Activated T-helper 2 cell treated with anti-CD3 and anti-CD28 coated beads, Interferon-gamma antibody, Interleukin-2, Interleukin-4, amounts not matched to agents 10 μg/mL and 5 μg/mL and 100 μg/mL, durations not matched to agents 14 hours and 24 hours and 36 hours (primary cell): ENCODE data around the gene KIF26B. TPM values are rescaled to one million over a fixed set of nuclear protein-coding genes. Genes with fewer than 3 reads are reported as not detected.

Source experiments
- DNase-seq: peaks from one replicate; pipeline ENCODE4 v3.0.0; 2021; ENCODE audit warnings: low spot score
- H3K27ac Mint-ChIP-seq: one replicate; pipeline ENCODE4 v1.8.0; 2021; ENCODE audit warnings: mixed read lengths
- H3K27me3 Mint-ChIP-seq: one replicate; pipeline ENCODE4 v1.8.0; 2021; ENCODE audit warnings: low read depth, mixed read lengths
- H3K36me3 Mint-ChIP-seq: one replicate; pipeline ENCODE4 v1.8.0; 2021; ENCODE audit warnings: low read depth, mixed read lengths
- H3K4me1 Mint-ChIP-seq: one replicate; pipeline ENCODE4 v1.8.0; 2021; ENCODE audit warnings: low read depth, mixed read lengths
- H3K4me3 Mint-ChIP-seq: one replicate; pipeline ENCODE4 v1.8.0; 2021; ENCODE audit warnings: low read depth, mild to moderate bottlenecking, moderate library complexity, mixed read lengths
- H3K9me3 Mint-ChIP-seq: one replicate; pipeline ENCODE4 v1.8.0; 2021; ENCODE audit warnings: mixed read lengths
- intact Hi-C: fragments of 100-400 bp; cut with micrococcal nuclease; formaldehyde crosslinking; loops from one replicate; pipeline ENCODE4 v1.15.1; 2023
- total RNA-seq: library from RNA; stranded (reverse); gene quantifications from 2 replicates; pipeline ENCODE4 v1.2.3, GENCODE V29; 2022

Gene KIF26B
- total RNA-seq, 1 donor from 2014 or later = 0.37 TPM

- Mint-ChIP-seq H3K9me3 (no peaks in the 10 kb centered on the region), H3K4me3 (no peak overlapping the region), H3K27ac (no peak overlapping the region), H3K4me1 (no peaks in the 10 kb centered on the region), H3K27me3 (no peaks in the 10 kb centered on the region), H3K36me3 (no peaks in the 10 kb centered on the region)
- intact Hi-C loops = no loop called here
- DNase-seq = no peak
Measured at GRCh38 chr1:245453541-245453940, 298.8 kb downstream of the KIF26B start.

DNA sequence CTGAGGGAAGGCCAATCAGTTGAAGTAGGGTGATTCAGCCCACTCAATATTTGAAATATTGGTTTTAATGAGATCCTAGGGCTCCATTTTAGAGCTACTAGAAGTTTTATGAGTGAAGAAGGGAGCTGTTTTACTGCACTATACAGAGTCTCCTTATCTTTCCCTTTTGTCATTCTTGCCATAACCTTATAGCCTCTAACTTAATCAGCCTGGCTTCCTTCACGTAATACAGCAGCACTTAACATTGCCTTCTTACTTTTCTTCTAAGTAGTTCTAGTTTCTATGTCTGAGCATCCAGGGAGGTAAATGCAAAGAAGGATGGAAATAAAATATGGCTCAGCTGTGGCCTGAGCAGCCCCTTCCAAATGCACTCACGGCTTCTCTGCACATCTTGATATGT lies 299.3 kb downstream of the KIF26B start:
- no peak overlapping the region for H3K27ac Mint-ChIP-seq
- H3K9me3 Mint-ChIP-seq = no peaks in the 10 kb centered on the region
- H3K27me3 Mint-ChIP-seq = no peaks in the 10 kb centered on the region
- no peak overlapping the region for H3K4me3 Mint-ChIP-seq
- intact Hi-C loops = no loop called here
- no peaks in the 10 kb centered on the region for H3K36me3 Mint-ChIP-seq
- H3K4me1 Mint-ChIP-seq = no peaks in the 10 kb centered on the region
- DNase-seq = no peak

DNA sequence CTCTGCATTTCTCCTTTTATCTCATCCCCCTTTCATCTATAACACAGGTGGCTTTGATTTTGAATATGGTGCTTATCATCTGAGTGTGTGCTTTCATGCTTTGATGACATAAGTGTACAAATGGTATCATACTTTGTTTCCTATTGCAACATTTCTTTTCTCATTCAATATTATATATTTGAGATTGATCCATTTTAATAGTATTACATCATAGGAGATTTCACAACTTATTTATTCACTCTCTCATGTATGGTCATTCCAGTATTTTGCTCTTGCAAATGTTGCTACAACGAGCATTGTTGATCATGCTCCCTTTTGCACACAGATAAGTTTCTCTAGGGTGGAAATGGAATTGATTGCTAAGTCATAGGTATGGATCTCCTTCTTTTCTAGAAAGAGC lies 302.8 kb downstream of the KIF26B start:
- Mint-ChIP-seq H3K27ac (no peak overlapping the region), H3K27me3 (peaks cover 2% of the 10 kb centered on the region), H3K9me3 (no peaks in the 10 kb centered on the region), H3K4me1 (no peaks in the 10 kb centered on the region), H3K4me3 (no peak overlapping the region), H3K36me3 (no peaks in the 10 kb centered on the region)
- no peak for DNase-seq
- intact Hi-C loops = no loop called here

DNA sequence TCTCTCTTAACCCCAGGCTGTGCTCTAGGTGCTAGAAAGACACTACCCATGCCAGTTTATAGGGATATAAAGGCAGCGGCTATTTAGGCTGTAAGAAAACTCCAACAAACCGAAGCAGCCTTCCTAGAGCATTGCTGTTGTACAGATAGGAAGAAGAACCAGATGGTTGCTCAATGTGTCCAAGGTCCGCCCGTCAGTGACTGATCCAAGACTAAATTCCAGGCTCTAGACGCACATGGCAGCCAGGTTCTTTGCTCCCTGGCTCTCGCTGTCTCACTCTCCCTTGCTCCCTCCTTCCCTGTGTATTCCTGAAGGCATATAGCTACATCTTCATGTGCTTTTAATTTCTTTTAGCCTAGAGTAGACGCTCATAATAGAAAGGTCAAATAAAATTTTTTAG lies 303.4 kb downstream of the KIF26B start:
- peaks cover 2% of the 10 kb centered on the region for H3K27me3 Mint-ChIP-seq
- intact Hi-C loops = no loop called here

GRCh38 chr1:245458761-245459174 lies 304.0 kb downstream of the KIF26B start:
- H3K36me3 Mint-ChIP-seq = no peaks in the 10 kb centered on the region
- H3K9me3 Mint-ChIP-seq = peaks cover under 1% of the 10 kb centered on the region
- no peaks in the 10 kb centered on the region for H3K4me1 Mint-ChIP-seq
- no peak overlapping the region for H3K27ac Mint-ChIP-seq
- peaks cover 2% of the 10 kb centered on the region for H3K27me3 Mint-ChIP-seq
- intact Hi-C loops = no loop called here
- H3K4me3 Mint-ChIP-seq = no peak overlapping the region
- no peak for DNase-seq

More for the DNA sequence above, 303.4 kb downstream of the KIF26B start:
- Mint-ChIP-seq H3K27ac (no peak overlapping the region), H3K36me3 (no peaks in the 10 kb centered on the region), H3K4me1 (no peaks in the 10 kb centered on the region), H3K4me3 (no peak overlapping the region), H3K9me3 (no peaks in the 10 kb centered on the region)
- no peak for DNase-seq

- Mint-ChIP-seq H3K4me1 (no peaks in the 10 kb centered on the region), H3K9me3 (peaks cover 9% of the 10 kb centered on the region), H3K36me3 (no peaks in the 10 kb centered on the region), H3K27ac (no peak overlapping the region), H3K27me3 (peaks cover 2% of the 10 kb centered on the region), H3K4me3 (no peak overlapping the region)
- intact Hi-C loops = no loop called here
- no peak for DNase-seq
Measured at GRCh38 chr1:245459621-245460020, 304.8 kb downstream of the KIF26B start.

DNA sequence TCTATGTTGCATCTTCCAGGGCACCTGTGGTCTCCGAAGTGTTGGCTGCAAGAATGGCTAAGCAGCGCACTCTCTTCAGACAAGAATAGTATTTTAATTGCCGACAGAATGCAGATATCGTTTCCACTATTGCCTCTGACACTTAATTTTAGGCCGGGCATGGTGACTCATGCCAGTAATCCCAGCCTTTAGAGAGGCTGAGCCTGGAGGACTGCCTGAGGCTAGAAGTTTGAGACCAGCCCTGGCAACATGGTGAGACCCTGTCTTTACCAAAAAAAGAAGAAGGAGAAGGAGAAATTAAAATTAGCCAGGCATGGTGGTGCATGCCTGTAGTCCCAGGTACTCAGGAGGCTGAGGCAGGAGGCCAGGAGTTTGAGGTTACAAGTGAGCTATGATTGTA lies 306.9 kb downstream of the KIF26B start:
- Mint-ChIP-seq H3K4me3 (no peak overlapping the region), H3K4me1 (no peaks in the 10 kb centered on the region), H3K27ac (no peak overlapping the region), H3K36me3 (no peaks in the 10 kb centered on the region), H3K9me3 (peaks cover 9% of the 10 kb centered on the region), H3K27me3 (peaks cover 2% of the 10 kb centered on the region)
- intact Hi-C loops = no loop called here
- DNase-seq = no peak

GRCh38 chr1:245462161-245462560 lies 307.4 kb downstream of the KIF26B start:
- no peak overlapping the region for H3K27ac Mint-ChIP-seq
- DNase-seq = no peak
- no peak overlapping the region for H3K4me3 Mint-ChIP-seq
- intact Hi-C loops = no loop called here
- peaks cover 2% of the 10 kb centered on the region for H3K27me3 Mint-ChIP-seq
- H3K9me3 Mint-ChIP-seq = peaks cover 9% of the 10 kb centered on the region
- no peaks in the 10 kb centered on the region for H3K4me1 Mint-ChIP-seq
- H3K36me3 Mint-ChIP-seq = no peaks in the 10 kb centered on the region

DNA sequence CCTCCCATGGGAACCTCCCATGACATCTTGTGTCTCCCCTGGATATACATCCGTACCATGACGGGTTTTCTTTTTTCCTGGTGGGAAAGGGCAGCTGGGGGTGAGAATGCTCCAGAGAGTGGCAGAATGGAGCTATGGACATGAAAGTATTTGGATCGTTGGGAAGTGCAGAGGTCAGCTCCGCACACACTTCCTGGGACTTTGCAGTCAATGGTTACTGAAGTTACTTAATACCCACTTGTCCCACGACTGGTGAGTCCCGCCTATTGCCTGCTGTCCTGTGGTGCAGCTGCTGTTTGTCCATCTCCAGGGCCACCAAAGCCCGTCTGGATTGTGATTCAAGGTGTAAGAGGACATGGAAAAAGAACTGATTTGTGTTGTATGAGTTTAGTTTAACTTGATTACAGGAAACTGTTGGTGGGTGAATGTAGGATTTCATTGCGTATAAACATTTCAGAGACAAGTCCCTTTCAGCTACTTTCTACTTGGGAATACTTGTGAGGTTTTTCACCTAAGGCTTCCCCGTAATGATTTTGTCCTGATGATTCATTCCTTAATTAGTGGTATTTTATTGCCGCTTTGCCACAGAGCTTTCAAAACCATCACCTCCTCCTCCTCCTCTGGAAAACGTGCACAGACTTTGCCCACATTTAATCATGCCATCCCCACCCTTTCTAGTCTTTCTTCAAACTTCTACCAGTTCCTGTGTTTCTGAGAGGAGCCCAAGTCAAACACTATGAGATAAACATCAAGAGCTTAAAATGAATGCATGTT lies 308.8 kb downstream of the KIF26B start:
- H3K9me3 Mint-ChIP-seq = peaks cover 9% of the 10 kb centered on the region
- H3K27me3 Mint-ChIP-seq = peaks cover 2% of the 10 kb centered on the region
- intact Hi-C loops = no loop called here
- H3K4me1 Mint-ChIP-seq = no peaks in the 10 kb centered on the region
- no peaks in the 10 kb centered on the region for H3K36me3 Mint-ChIP-seq
- no peak for DNase-seq
- no peak overlapping the region for H3K4me3 Mint-ChIP-seq
- no peak overlapping the region for H3K27ac Mint-ChIP-seq

GRCh38 chr1:245464290-245464689 lies 309.5 kb downstream of the KIF26B start:
- DNase-seq = no peak
- Mint-ChIP-seq H3K9me3 (peaks cover 9% of the 10 kb centered on the region), H3K27ac (peak overlapping the region; percentile 40), H3K27me3 (peaks cover 1% of the 10 kb centered on the region), H3K4me3 (no peak overlapping the region), H3K4me1 (no peaks in the 10 kb centered on the region), H3K36me3 (no peaks in the 10 kb centered on the region)
- intact Hi-C loops = no loop called here

GRCh38 chr1:245465666-245466065 lies 310.9 kb downstream of the KIF26B start:
- H3K27ac Mint-ChIP-seq = no peak overlapping the region
- H3K4me3 Mint-ChIP-seq = no peak overlapping the region
- intact Hi-C loops = no loop called here
- DNase-seq = no peak
- H3K27me3 Mint-ChIP-seq = no peaks in the 10 kb centered on the region
- no peaks in the 10 kb centered on the region for H3K36me3 Mint-ChIP-seq
- H3K9me3 Mint-ChIP-seq = peaks cover 9% of the 10 kb centered on the region
- H3K4me1 Mint-ChIP-seq = no peaks in the 10 kb centered on the region

- no peaks in the 10 kb centered on the region for H3K27me3 Mint-ChIP-seq
- H3K36me3 Mint-ChIP-seq = no peaks in the 10 kb centered on the region
- no peak overlapping the region for H3K4me3 Mint-ChIP-seq
- DNase-seq = no peak
- peaks cover 9% of the 10 kb centered on the region for H3K9me3 Mint-ChIP-seq
- H3K4me1 Mint-ChIP-seq = no peaks in the 10 kb centered on the region
- intact Hi-C loops = no loop called here
- H3K27ac Mint-ChIP-seq = no peak overlapping the region
Measured at GRCh38 chr1:245466261-245466660, 311.5 kb downstream of the KIF26B start.

DNA sequence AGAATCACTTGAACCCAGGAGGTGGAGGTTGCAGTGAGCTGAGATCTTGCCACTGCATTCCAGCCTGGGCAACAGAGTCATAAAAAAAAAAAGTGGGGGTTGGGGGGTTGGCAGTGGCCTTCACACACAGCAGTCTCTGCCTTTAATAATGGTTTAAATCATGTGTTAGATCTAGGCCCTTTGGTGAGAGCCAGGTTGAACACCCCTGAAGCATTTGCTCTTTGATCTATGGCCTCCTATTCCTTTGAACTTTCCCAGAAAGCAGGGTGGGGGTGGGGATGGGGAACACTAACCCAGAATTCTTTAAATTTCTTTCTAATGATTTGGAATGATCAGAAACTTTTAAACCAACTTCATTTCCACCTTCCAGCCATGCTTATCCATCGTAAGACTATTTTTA lies 313.0 kb downstream of the KIF26B start:
- H3K4me1 Mint-ChIP-seq = no peaks in the 10 kb centered on the region
- H3K36me3 Mint-ChIP-seq = no peaks in the 10 kb centered on the region
- DNase-seq = no peak
- no peaks in the 10 kb centered on the region for H3K27me3 Mint-ChIP-seq
- H3K9me3 Mint-ChIP-seq = peaks cover 9% of the 10 kb centered on the region
- H3K4me3 Mint-ChIP-seq = no peak overlapping the region
- intact Hi-C loops = no loop called here
- H3K27ac Mint-ChIP-seq = no peak overlapping the region

DNA sequence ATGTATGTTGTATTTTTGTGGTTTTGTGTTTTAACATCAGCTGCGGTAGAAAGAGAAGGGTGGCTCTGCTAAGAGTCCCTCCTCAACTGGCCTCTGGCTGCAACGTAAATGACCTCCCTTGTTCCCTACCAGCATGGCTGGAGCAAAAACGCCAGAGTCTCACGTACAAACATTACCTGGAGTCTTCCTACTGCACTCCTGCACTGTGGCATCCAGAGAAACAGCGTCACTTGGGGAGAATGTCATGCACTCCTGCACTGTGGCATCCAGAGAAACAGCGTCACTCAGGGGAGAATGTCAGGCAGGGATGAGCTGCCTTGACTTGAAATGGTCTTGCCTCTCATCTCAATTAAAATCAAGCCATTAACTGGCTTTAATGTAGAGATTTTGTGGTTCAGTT lies 314.2 kb downstream of the KIF26B start:
- intact Hi-C loops = no loop called here
- H3K36me3 Mint-ChIP-seq = no peaks in the 10 kb centered on the region
- no peaks in the 10 kb centered on the region for H3K27me3 Mint-ChIP-seq
- no peaks in the 10 kb centered on the region for H3K4me1 Mint-ChIP-seq
- no peak overlapping the region for H3K4me3 Mint-ChIP-seq
- peaks cover 6% of the 10 kb centered on the region for H3K9me3 Mint-ChIP-seq
- H3K27ac Mint-ChIP-seq = no peak overlapping the region
- no peak for DNase-seq
